IMR-90 (cell line): ENCODE measurements around the gene PSMD9. TPM values are rescaled to one million over a fixed set of nuclear protein-coding genes. Genes with fewer than 3 reads are reported as not detected.

ENCODE experiments used
- ATAC-seq: fragments of 200-7000 bp; cut with Tn5 transposase; 2 replicates; pipeline ENCODE4 v1.9.1; 2020; ENCODE audit warnings: low read depth, mild to moderate bottlenecking, moderate library complexity
- BruUV-seq: library from RNA; stranded (reverse); fragments of 400-500 nt; replicated peaks from 2 replicates; lab custom pipeline; 2021; lab: Mats Ljungman, UMichigan
- CTCF ChIA-PET: fragments of 300-600 bp; formaldehyde crosslinking; extraction: SDS; loops from one replicate; lab custom pipeline; 2021; ENCODE audit warnings: antibody characterized with exemption; lab: Yijun Ruan, JAX
- POLR2A ChIA-PET: fragments of 300-600 bp; sonication (Branson Sonifier 250); formaldehyde crosslinking; loops from one replicate; lab custom pipeline; 2022; ENCODE audit warnings: antibody characterized with exemption; ENCODE audit not compliant: unreplicated experiment; lab: Charles Lee
- DNase-seq: peaks from one replicate; pipeline ENCODE4 v3.0.0; 2013
- H2AFZ ChIP-seq: replicated peaks from 2 replicates; pipeline ENCODE3; 2013; ENCODE audit warnings: low read length, mild to moderate bottlenecking; ENCODE audit not compliant: poor library complexity
- H2AK5ac ChIP-seq: 2 replicates; pipeline ENCODE4 v1.6.1; 2013; ENCODE audit warnings: low read depth, low read length, inconsistent platforms
- H2AK9ac ChIP-seq: replicated peaks from 2 replicates; pipeline ENCODE3; 2013; ENCODE audit warnings: mild to moderate bottlenecking, low read depth, low read length, moderate library complexity; ENCODE audit not compliant: poor library complexity
- H2BK120ac ChIP-seq: 2 replicates; pipeline ENCODE4 v1.6.1; 2013; ENCODE audit warnings: low read depth, low read length, inconsistent platforms
- H2BK15ac ChIP-seq: 3 replicates; pipeline ENCODE4 v1.6.1; 2013; ENCODE audit warnings: low read depth, low read length, inconsistent platforms
- H2BK20ac ChIP-seq: 2 replicates; pipeline ENCODE4 v1.6.1; 2013; ENCODE audit warnings: low read depth, mild to moderate bottlenecking, inconsistent platforms, low read length, moderate library complexity
- H2BK5ac ChIP-seq: 2 replicates; pipeline ENCODE4 v1.6.1; 2013; ENCODE audit warnings: mild to moderate bottlenecking, low read depth, low read length, inconsistent platforms; ENCODE audit not compliant: poor library complexity, severe bottlenecking
- H3K14ac ChIP-seq: replicated peaks from 2 replicates; pipeline ENCODE4 v1.6.1; 2013; ENCODE audit warnings: low read depth, low read length, inconsistent platforms
- H3K18ac ChIP-seq: 2 replicates; pipeline ENCODE4 v1.6.1; 2013; ENCODE audit warnings: low read depth, low read length, control low read depth
- H3K23ac ChIP-seq: 2 replicates; pipeline ENCODE4 v1.6.1; 2013; ENCODE audit warnings: low read depth, low read length, inconsistent platforms
- H3K27ac ChIP-seq: 2 replicates; pipeline ENCODE4 v1.5.1; 2013; ENCODE audit warnings: mild to moderate bottlenecking, control low read depth, low read length; ENCODE audit not compliant: insufficient read depth
- H3K27me3 ChIP-seq: 2 replicates; pipeline ENCODE4 v1.6.1; 2013; ENCODE audit warnings: low read length; ENCODE audit not compliant: control insufficient read depth, insufficient read depth
- H3K36me3 ChIP-seq: 2 replicates; pipeline ENCODE4 v1.6.1; 2013; ENCODE audit warnings: low read length, mixed read lengths; ENCODE audit not compliant: control insufficient read depth, insufficient read depth
- H3K4ac ChIP-seq: 2 replicates; pipeline ENCODE4 v1.6.1; 2013; ENCODE audit warnings: low read depth, low read length, inconsistent platforms
- H3K4me1 ChIP-seq: 2 replicates; pipeline ENCODE4 v1.6.1; 2013; ENCODE audit warnings: low read length, mixed read lengths; ENCODE audit not compliant: control insufficient read depth, insufficient read depth
- H3K4me2 ChIP-seq: 2 replicates; pipeline ENCODE4 v1.6.1; 2013; ENCODE audit warnings: low read depth, mild to moderate bottlenecking, control low read depth, low read length, moderate library complexity
- H3K4me3 ChIP-seq: 2 replicates; pipeline ENCODE4 v1.5.1; 2013; ENCODE audit warnings: low read depth, mild to moderate bottlenecking, control low read depth, low read length, moderate library complexity; ENCODE audit not compliant: insufficient read depth
- H3K56ac ChIP-seq: 2 replicates; pipeline ENCODE4 v1.6.1; 2013; ENCODE audit warnings: low read length, inconsistent platforms; ENCODE audit not compliant: insufficient read depth; ENCODE audit errors: extremely low read depth
- H3K79me1 ChIP-seq, 2 experiments: 2 replicates each; pipeline ENCODE4 v1.6.1; 2013; ENCODE audit warnings: low read length in 2 of 2, inconsistent platforms in 1 of 2, low read depth in 1 of 2
- H3K9ac ChIP-seq: 2 replicates; pipeline ENCODE4 v1.6.1; 2013; ENCODE audit warnings: low read depth, low read length, control low read depth
- H3K9me1 ChIP-seq: 2 replicates; pipeline ENCODE4 v1.6.1; 2013; ENCODE audit warnings: low read length, inconsistent platforms; ENCODE audit not compliant: insufficient read depth
- H3K9me3 ChIP-seq: 2 replicates; pipeline ENCODE4 v1.6.1; 2013; ENCODE audit warnings: low read length; ENCODE audit not compliant: control insufficient read depth, insufficient read depth
- H4K20me1 ChIP-seq: 2 replicates; pipeline ENCODE4 v1.6.1; 2013; ENCODE audit warnings: low read length, inconsistent platforms; ENCODE audit not compliant: insufficient read depth
- H4K5ac ChIP-seq: 2 replicates; pipeline ENCODE4 v1.6.1; 2013; ENCODE audit warnings: mild to moderate bottlenecking, low read depth, low read length, control low read depth
- H4K8ac ChIP-seq, 2 experiments: 2 replicates each; pipeline ENCODE4 v1.6.1; 2013; ENCODE audit warnings: low read depth in 2 of 2, low read length in 2 of 2, control low read depth in 1 of 2, inconsistent platforms in 1 of 2
- H4K91ac ChIP-seq: 2 replicates; pipeline ENCODE4 v1.6.1; 2013; ENCODE audit warnings: low read depth, low read length, inconsistent platforms; ENCODE audit not compliant: insufficient read depth
- BHLHE40 ChIP-seq: fragments of 150-350 bp; IDR thresholded peaks from 2 replicates; pipeline ENCODE4 v1.6.1; 2016; ENCODE audit warnings: mild to moderate bottlenecking, low read depth, low read length
- FOS ChIP-seq: fragments of 150-350 bp; IDR thresholded peaks from 2 replicates; pipeline ENCODE4 v1.6.1; 2016; ENCODE audit warnings: low read depth, low read length
- MAFK ChIP-seq: IDR thresholded peaks from 2 replicates; pipeline ENCODE4 v1.6.1; 2012; ENCODE audit warnings: low read depth, low read length, improper control_type of control experiment
- MAZ ChIP-seq: IDR thresholded peaks from 2 replicates; pipeline ENCODE4 v1.6.1; 2012; ENCODE audit warnings: low read depth, mild to moderate bottlenecking, low read length, improper control_type of control experiment, moderate library complexity, borderline replicate concordance
- RCOR1 ChIP-seq: IDR thresholded peaks from 2 replicates; pipeline ENCODE4 v1.6.1; 2012; ENCODE audit warnings: mild to moderate bottlenecking, low read length, improper control_type of control experiment; ENCODE audit not compliant: insufficient replicate concordance
- SMC3 ChIP-seq: fragments of 150-350 bp; IDR thresholded peaks from 2 replicates; pipeline ENCODE4 v1.6.1; 2016; ENCODE audit warnings: low read depth, mild to moderate bottlenecking, antibody characterized with exemption, low read length, moderate library complexity
- WGBS, 2 experiments: methylation state at CpG; one replicate each; pipeline versions ENCODE4 v1.1.5 to v1.1.7; 2013; ENCODE audit warnings: missing lambda C conversion rate in 2 of 2; ENCODE audit not compliant: insufficient read length in 1 of 2; ENCODE audit errors: extremely low coverage in 2 of 2; 5-methylcytosine and 5-hydroxymethylcytosine counted together
- dilution Hi-C: fragments of 300-500 bp; cut with HindIII; formaldehyde crosslinking; loops from one replicate; pipeline ENCODE4 v1.14.3; 2018; ENCODE audit warnings: low sequenced_read_pairs; ENCODE audit not compliant: unreplicated experiment
- in situ Hi-C: fragments of 300-500 bp; cut with MboI; formaldehyde crosslinking; loops from 3 replicates; pipeline ENCODE4 v1.14.3; 2019; ENCODE audit warnings: low sequenced_read_pairs, inconsistent platforms, mixed read lengths
- intact Hi-C: fragments of 100-400 bp; cut with micrococcal nuclease; formaldehyde crosslinking; loops from 2 replicates; pipeline ENCODE4 v1.10.0; 2022
- polyA plus RNA-seq, 3 experiments: library from polyadenylated mRNA; depleted of rRNA; stranded (reverse); fragments of >200 nt; gene quantifications; 2 replicates each; pipeline ENCODE4 v1.2.3, GENCODE V29; 2012; ENCODE audit warnings: low replicate concordance in 1 of 3
- total RNA-seq: library from RNA; depleted of rRNA; stranded (reverse); fragments of >200 nt; gene quantifications from 2 replicates; pipeline ENCODE4 v1.2.3, GENCODE V29; 2012
- TF ChIP-seq, protein P1 (sequence below): conservative IDR thresholded peaks from 2 replicates; pipeline ENCODE4 v1.5.1; 2012; ENCODE audit warnings: mild to moderate bottlenecking, low read depth, low read length, improper control_type of control experiment

Gene PSMD9
- total and polyA plus RNA-seq, 2 of the 4 experiments (the other 2 are of a cell fraction), result 135 to 142 TPM

DNA sequence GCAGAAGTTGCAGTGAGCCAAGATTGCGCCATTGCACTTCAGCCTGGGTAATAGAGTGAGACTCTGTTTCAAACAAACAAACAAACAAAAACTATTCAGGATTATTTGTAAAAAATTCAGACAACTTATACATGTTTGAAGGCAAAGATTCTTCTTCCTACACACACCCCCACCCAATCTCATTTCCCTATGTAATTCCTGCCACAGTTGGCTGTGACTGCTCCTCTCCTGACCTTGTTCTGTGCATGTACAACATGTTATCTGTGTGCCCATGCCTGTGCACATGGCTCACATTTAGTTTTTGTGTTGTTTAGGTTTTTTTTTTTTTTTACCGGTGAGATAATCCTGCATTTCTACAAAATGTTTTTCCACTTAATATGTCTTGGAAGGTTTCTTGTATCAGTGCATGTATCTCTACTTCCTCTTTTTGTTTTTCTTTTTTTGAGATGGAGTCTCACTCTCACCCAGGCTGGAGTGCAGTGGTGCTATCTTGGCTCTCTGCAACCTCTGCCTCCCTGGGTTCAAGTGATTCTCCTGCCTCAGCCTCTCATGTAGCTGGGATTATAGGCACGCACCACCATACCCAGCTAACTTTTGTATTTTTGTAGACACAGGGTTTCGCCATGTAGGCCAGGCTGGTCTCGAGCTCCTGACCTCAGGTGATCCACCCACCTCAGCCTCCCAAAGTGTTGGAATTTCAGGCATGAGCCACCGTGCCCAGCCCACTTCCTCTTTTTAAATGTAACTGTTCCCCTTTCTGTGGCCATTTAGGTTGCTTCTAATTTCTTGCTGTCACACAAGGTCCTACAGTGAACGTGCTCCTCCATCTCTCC is 38.5 kb downstream of the PSMD9 start:
- no peaks in the 10 kb centered on the region for H3K36me3 ChIP-seq
- H3K14ac ChIP-seq, result peak overlapping the region; percentile 90
- peak overlapping the region; percentile 71 for H2AFZ ChIP-seq
- no peak overlapping the region for H3K56ac ChIP-seq
- ChIA-PET CTCF (no interaction called here), POLR2A (no interaction called here)
- H2BK5ac ChIP-seq, result peak overlapping the region; percentile 54
- peak overlapping the region; percentile 76; the same call in 1 of the 2 replicates for H2AK5ac ChIP-seq
- peak overlapping the region; percentile 39; the same call in 1 of the 2 replicates for H3K9ac ChIP-seq
- DNase-seq (no peak), ATAC-seq (no peak)
- intact Hi-C loops (no loop called here), in situ Hi-C loops (no loop called here), dilution Hi-C loops (no loop called here)
- H4K5ac ChIP-seq, result peak overlapping the region; percentile 84
- peaks cover 18% of the 10 kb centered on the region for H3K4me1 ChIP-seq
- H3K23ac ChIP-seq, result peak overlapping the region; percentile 23; the same call in 1 of the 2 replicates
- no peak for TF ChIP-seq RCOR1
- no peak for TF ChIP-seq SMC3
- TF ChIP-seq, protein P1, sequence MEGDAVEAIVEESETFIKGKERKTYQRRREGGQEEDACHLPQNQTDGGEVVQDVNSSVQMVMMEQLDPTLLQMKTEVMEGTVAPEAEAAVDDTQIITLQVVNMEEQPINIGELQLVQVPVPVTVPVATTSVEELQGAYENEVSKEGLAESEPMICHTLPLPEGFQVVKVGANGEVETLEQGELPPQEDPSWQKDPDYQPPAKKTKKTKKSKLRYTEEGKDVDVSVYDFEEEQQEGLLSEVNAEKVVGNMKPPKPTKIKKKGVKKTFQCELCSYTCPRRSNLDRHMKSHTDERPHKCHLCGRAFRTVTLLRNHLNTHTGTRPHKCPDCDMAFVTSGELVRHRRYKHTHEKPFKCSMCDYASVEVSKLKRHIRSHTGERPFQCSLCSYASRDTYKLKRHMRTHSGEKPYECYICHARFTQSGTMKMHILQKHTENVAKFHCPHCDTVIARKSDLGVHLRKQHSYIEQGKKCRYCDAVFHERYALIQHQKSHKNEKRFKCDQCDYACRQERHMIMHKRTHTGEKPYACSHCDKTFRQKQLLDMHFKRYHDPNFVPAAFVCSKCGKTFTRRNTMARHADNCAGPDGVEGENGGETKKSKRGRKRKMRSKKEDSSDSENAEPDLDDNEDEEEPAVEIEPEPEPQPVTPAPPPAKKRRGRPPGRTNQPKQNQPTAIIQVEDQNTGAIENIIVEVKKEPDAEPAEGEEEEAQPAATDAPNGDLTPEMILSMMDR, result no peak
- no peak for TF ChIP-seq MAZ
- TF ChIP-seq BHLHE40, result no peak
- no peak for TF ChIP-seq MAFK
- no peak for TF ChIP-seq FOS
- peak overlapping the region; percentile 94 for H2BK20ac ChIP-seq
- no peaks in the 10 kb centered on the region for H4K20me1 ChIP-seq
- H3K4me2 ChIP-seq, result no peak overlapping the region
- no peaks in the 10 kb centered on the region for H3K9me3 ChIP-seq
- peak overlapping the region; percentile 91 for H3K4ac ChIP-seq
- H2BK15ac ChIP-seq, result peak overlapping the region; percentile 69
- H3K4me3 ChIP-seq, result no peak overlapping the region
- BruUV-seq, result no TSS peak
- no peaks in the 10 kb centered on the region for H3K27me3 ChIP-seq
- peak overlapping the region; percentile 91 for H2BK120ac ChIP-seq
- H3K79me1 ChIP-seq, result peaks cover 0 to 12% of the 10 kb centered on the region in 2 experiments; a peak in 1 of 4 replicates
- H3K18ac ChIP-seq, result peak overlapping the region; percentile 62; the same call in 1 of the 2 replicates
- H4K91ac ChIP-seq, result peak overlapping the region; percentile 78
- H3K27ac ChIP-seq, result no peak overlapping the region
- H2AK9ac ChIP-seq, result no peak overlapping the region
- H4K8ac ChIP-seq, result peak overlapping the region; percentile 9 to 87; a peak in 3 of 4 replicates
- 63% methylated on average over 3 of the region's 7 CpGs; no CpG with 5 or more reads in 1 of the 2 experiments for WGBS, 2 experiments
- H3K9me1 ChIP-seq, result peaks cover 16% of the 10 kb centered on the region
